ENCODE data around the gene SFTA2.

SFTA2 gene

GRCh38 chr6:30889921-30890645 lies 41.9 kb downstream of the SFTA2 start:
- DNase-seq = peak; percentile 7

GRCh38 chr6:30889496-30889885 lies 42.5 kb downstream of the SFTA2 start:
- DNase-seq = no peak

GRCh38 chr6:30888816-30889495 lies 43.0 kb downstream of the SFTA2 start:
- peak; percentile 12 for DNase-seq

GRCh38 chr6:30887901-30888815 lies 43.8 kb downstream of the SFTA2 start:
- no peak for DNase-seq

- DNase-seq = no peak
Measured at GRCh38 chr6:30886897-30887255, 45.1 kb downstream of the SFTA2 start.

- peak; percentile 17 for DNase-seq
Measured at GRCh38 chr6:30885999-30886896, 45.7 kb downstream of the SFTA2 start.

- peak; percentile 16 for DNase-seq
Measured at GRCh38 chr6:30885481-30885998, 46.4 kb downstream of the SFTA2 start.

- peak; percentile 42 for DNase-seq
Measured at GRCh38 chr6:30884521-30885480, 47.2 kb downstream of the SFTA2 start.

GRCh38 chr6:30883685-30884520 lies 48.1 kb downstream of the SFTA2 start, which contains the start of gene DDR1:
TSS of gene DDR1 (plus strand) at chr6:30884519. CDS start at chr6:30888730, 4,211 bp downstream.
- DNase-seq = peak; percentile 50

- DNase-seq = no peak
Measured at GRCh38 chr6:30882759-30883684, 48.9 kb downstream of the SFTA2 start.

GRCh38 chr6:30882204-30882758 lies 49.7 kb downstream of the SFTA2 start:
- no peak for DNase-seq

GRCh38 chr6:30881392-30882203 lies 50.4 kb downstream of the SFTA2 start:
- no peak for DNase-seq

Data from activated CD8-positive, alpha-beta memory T cell treated with anti-CD3 and anti-CD28 coated beads, Interleukin-2, amount 50 U/mL, for 4 hours (primary cell).